Left colon (tissue), 2 donors: ENCODE results near the gene SRP68. TPM values are rescaled to one million over a fixed set of nuclear protein-coding genes. Genes with fewer than 3 reads are reported as not detected.

Source experiments
- microRNA-seq, 2 donors: library from miRNA; unstranded; fragments of <30 nt; microRNA quantifications; one replicate each; pipeline versions ENCODE4 v1.1.0 to v1.2.0, GENCODE V29; 2020
- total RNA-seq, 2 donors: library from RNA; stranded (reverse); fragmentation: NEBNext Ultra II Directional; extraction: Animal tissue kit (Norgen Biotek cat#: 25700); gene quantifications; one replicate each; pipeline ENCODE4 v1.2.1, GENCODE V29; 2021
- donor health status: DM: no; HTN: no; CAD: no.
- donor health status: DM: yes; HTN: yes; CAD: no.

Gene SRP68
- total RNA-seq, 2 donors from 2014 or later: 49.9 to 56.5 TPM

Small RNA genes within 50 kb of the gene (microRNA-seq; reads per million reads assigned to microRNA genes)
- 0 to 0.53 reads per million in 2 donors for gene MIR6868

Other genes starting within 250 kb of the SRP68 start
- 10 to 100 TPM; 20.5 to 31.0 TPM for gene UNC13D, start 228.1 kb downstream of the SRP68 start, total RNA-seq
- 100 to 1,000 TPM in 1 of 2 donors, 10 to 100 TPM in 1; 96.5 to 105 TPM for gene WBP2, start 217.2 kb downstream of the SRP68 start, total RNA-seq
- 10 to 100 TPM; 44.8 to 61.8 TPM for gene TRIM47, start 193.9 kb downstream of the SRP68 start, total RNA-seq
- gene TRIM65, start 175.6 kb downstream of the SRP68 start, total RNA-seq: 10 to 100 TPM; 15.0 to 18.7 TPM
- gene MRPL38, start 167.6 kb downstream of the SRP68 start, total RNA-seq: 100 to 1,000 TPM in 1 of 2 donors, 10 to 100 TPM in 1; 84.2 to 111 TPM
- gene FBF1, start 131.5 kb downstream of the SRP68 start, total RNA-seq: 1 to 10 TPM; 5.2 to 5.5 TPM
- 100 to 1,000 TPM; 170 to 225 TPM for gene ACOX1, start 93.4 kb downstream of the SRP68 start, total RNA-seq
- gene TEN1, start 93.3 kb downstream of the SRP68 start, total RNA-seq: 10 to 100 TPM; 21.2 to 27.9 TPM
- 10 to 100 TPM; 10.1 to 12.4 TPM for gene CDK3, start 71.7 kb downstream of the SRP68 start, total RNA-seq
- gene EVPL, start 45.2 kb downstream of the SRP68 start, total RNA-seq: 10 to 100 TPM; 18.9 to 28.5 TPM
- not detected for gene GALR2, start 2.3 kb upstream of the SRP68 start, total RNA-seq
- under 1 TPM in 1 of 2 donors, not detected in 1; 0.22 TPM for gene ZACN, start 6.7 kb upstream of the SRP68 start, total RNA-seq
- 100 to 1,000 TPM; 100 to 102 TPM for gene EXOC7, start 31.3 kb upstream of the SRP68 start, total RNA-seq
- gene FOXJ1, start 68.7 kb upstream of the SRP68 start, total RNA-seq: 1 to 10 TPM; 1.6 to 2.8 TPM
- 10 to 100 TPM; 23.6 to 89.3 TPM for gene RNF157, start 168.0 kb upstream of the SRP68 start, total RNA-seq
- 100 to 1,000 TPM in 1 of 2 donors, 10 to 100 TPM in 1; 75.6 to 113 TPM for gene UBALD2, start 192.8 kb upstream of the SRP68 start, total RNA-seq
- gene QRICH2, start 235.8 kb upstream of the SRP68 start, total RNA-seq: 1 to 10 TPM; 1.9 to 2.3 TPM